ENCODE results near the gene RYR3. TPM values are rescaled to one million over a fixed set of nuclear protein-coding genes. Genes with fewer than 3 reads are reported as not detected.

Gene RYR3
- total RNA-seq, 1 donor from 2014 or later: 1.5 TPM

GRCh38 chr15:33296856-33297255 is 13.9 kb upstream of the RYR3 start:
- Mint-ChIP-seq H3K9me3 (ENCODE audit: unreplicated experiment) (no peaks in the 10 kb centered on the region), H3K27ac (ENCODE audit: unreplicated experiment) (no peak overlapping the region), H3K4me3 (ENCODE audit: unreplicated experiment) (no peak overlapping the region), H3K27me3 (ENCODE audit: low read depth, unreplicated experiment) (no peaks in the 10 kb centered on the region), H3K4me1 (ENCODE audit: low read depth, unreplicated experiment) (peaks cover 16% of the 10 kb centered on the region), H3K36me3 (ENCODE audit: low read depth, unreplicated experiment) (no peaks in the 10 kb centered on the region)
- FAIRE-seq (no peak), DNase-seq (ENCODE audit: low read depth) (no peak)
- H3K9me3 ChIP-seq (ENCODE audit: insufficient read depth, low read depth, low read length): no peaks in the 10 kb centered on the region
- H3K27me3 ChIP-seq (ENCODE audit: insufficient read depth, low read length): peaks cover 6% of the 10 kb centered on the region
- no peak overlapping the region for H3K27ac ChIP-seq (ENCODE audit: low read depth, low read length)
- H3K9ac ChIP-seq (ENCODE audit: low read length): no peak overlapping the region
- no peaks in the 10 kb centered on the region for H3K79me2 ChIP-seq (ENCODE audit: insufficient read depth, low read length)
- TF ChIP-seq EZH2 (IDR thresholded peaks at IDR 0.05; ENCODE audit: insufficient read depth, low read length): no peak
- TF ChIP-seq, protein P1, sequence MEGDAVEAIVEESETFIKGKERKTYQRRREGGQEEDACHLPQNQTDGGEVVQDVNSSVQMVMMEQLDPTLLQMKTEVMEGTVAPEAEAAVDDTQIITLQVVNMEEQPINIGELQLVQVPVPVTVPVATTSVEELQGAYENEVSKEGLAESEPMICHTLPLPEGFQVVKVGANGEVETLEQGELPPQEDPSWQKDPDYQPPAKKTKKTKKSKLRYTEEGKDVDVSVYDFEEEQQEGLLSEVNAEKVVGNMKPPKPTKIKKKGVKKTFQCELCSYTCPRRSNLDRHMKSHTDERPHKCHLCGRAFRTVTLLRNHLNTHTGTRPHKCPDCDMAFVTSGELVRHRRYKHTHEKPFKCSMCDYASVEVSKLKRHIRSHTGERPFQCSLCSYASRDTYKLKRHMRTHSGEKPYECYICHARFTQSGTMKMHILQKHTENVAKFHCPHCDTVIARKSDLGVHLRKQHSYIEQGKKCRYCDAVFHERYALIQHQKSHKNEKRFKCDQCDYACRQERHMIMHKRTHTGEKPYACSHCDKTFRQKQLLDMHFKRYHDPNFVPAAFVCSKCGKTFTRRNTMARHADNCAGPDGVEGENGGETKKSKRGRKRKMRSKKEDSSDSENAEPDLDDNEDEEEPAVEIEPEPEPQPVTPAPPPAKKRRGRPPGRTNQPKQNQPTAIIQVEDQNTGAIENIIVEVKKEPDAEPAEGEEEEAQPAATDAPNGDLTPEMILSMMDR (IDR thresholded peaks at IDR 0.05; ENCODE audit: insufficient read depth, low read depth, low read length): no peak
- no peak overlapping the region for H3K4me2 ChIP-seq (ENCODE audit: low read length)
- no peak overlapping the region for H3K4me3 ChIP-seq (ENCODE audit: insufficient read depth, low read depth, low read length)
- H3K4me1 ChIP-seq (ENCODE audit: insufficient read depth, low read length): peaks cover 12% of the 10 kb centered on the region
- no peak overlapping the region for H2AFZ ChIP-seq (ENCODE audit: low read depth, low read length)
- H3K36me3 ChIP-seq (ENCODE audit: insufficient read depth, low read length): no peaks in the 10 kb centered on the region
- no peaks in the 10 kb centered on the region for H4K20me1 ChIP-seq (ENCODE audit: insufficient read depth, low read length)

- no peaks in the 10 kb centered on the region for H3K36me3 ChIP-seq (ENCODE audit: insufficient read depth, low read length)
- Mint-ChIP-seq H3K4me1 (ENCODE audit: low read depth, unreplicated experiment) (peaks cover 14% of the 10 kb centered on the region), H3K27me3 (ENCODE audit: low read depth, unreplicated experiment) (no peaks in the 10 kb centered on the region), H3K27ac (ENCODE audit: unreplicated experiment) (peak overlapping the region; percentile 12), H3K36me3 (ENCODE audit: low read depth, unreplicated experiment) (no peaks in the 10 kb centered on the region), H3K4me3 (ENCODE audit: unreplicated experiment) (no peak overlapping the region), H3K9me3 (ENCODE audit: unreplicated experiment) (no peaks in the 10 kb centered on the region)
- H3K27me3 ChIP-seq (ENCODE audit: insufficient read depth, low read length): peaks cover 13% of the 10 kb centered on the region
- TF ChIP-seq, protein P1 (IDR thresholded peaks at IDR 0.05; ENCODE audit: insufficient read depth, low read depth, low read length): no peak
- no peak for TF ChIP-seq EZH2 (IDR thresholded peaks at IDR 0.05; ENCODE audit: insufficient read depth, low read length)
- H3K79me2 ChIP-seq (ENCODE audit: insufficient read depth, low read length): no peaks in the 10 kb centered on the region
- FAIRE-seq (no peak), DNase-seq (ENCODE audit: low read depth) (no peak)
- H3K9ac ChIP-seq (ENCODE audit: low read length): no peak overlapping the region
- H3K27ac ChIP-seq (ENCODE audit: low read depth, low read length): no peak overlapping the region
- no peaks in the 10 kb centered on the region for H3K9me3 ChIP-seq (ENCODE audit: insufficient read depth, low read depth, low read length)
- H3K4me1 ChIP-seq (ENCODE audit: insufficient read depth, low read length): peaks cover 7% of the 10 kb centered on the region
- no peak overlapping the region for H3K4me3 ChIP-seq (ENCODE audit: insufficient read depth, low read depth, low read length)
- no peaks in the 10 kb centered on the region for H4K20me1 ChIP-seq (ENCODE audit: insufficient read depth, low read length)
- H2AFZ ChIP-seq (ENCODE audit: low read depth, low read length): no peak overlapping the region
- no peak overlapping the region for H3K4me2 ChIP-seq (ENCODE audit: low read length)
Observed at GRCh38 chr15:33298631-33299030, 12.1 kb upstream of the RYR3 start.

DNA sequence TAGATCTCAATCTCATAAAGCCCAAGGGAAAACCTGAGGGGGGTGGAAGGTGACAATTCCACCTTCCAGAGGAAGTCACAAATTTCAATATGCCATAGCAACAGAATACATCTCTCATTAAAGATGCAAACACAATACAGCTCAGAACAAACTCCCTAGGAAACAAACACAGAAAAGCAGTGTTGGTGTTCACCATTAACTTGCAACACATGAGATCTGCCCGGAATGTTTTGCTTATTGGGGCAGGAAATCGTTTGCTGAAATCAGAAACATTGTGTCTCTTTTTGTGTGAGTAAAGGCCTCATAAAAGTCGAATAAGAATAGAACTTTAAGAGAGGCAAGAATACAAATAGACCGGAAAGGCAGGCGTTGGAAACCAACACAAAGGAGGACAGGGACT is 5.8 kb upstream of the RYR3 start:
- H4K20me1 ChIP-seq (ENCODE audit: insufficient read depth, low read length): no peaks in the 10 kb centered on the region
- no peaks in the 10 kb centered on the region for H3K4me1 ChIP-seq (ENCODE audit: insufficient read depth, low read length)
- H3K4me3 ChIP-seq (ENCODE audit: insufficient read depth, low read depth, low read length): no peak overlapping the region
- H3K27ac ChIP-seq (ENCODE audit: low read depth, low read length): no peak overlapping the region
- Mint-ChIP-seq H3K4me3 (ENCODE audit: unreplicated experiment) (no peak overlapping the region), H3K27me3 (ENCODE audit: low read depth, unreplicated experiment) (peaks cover 19% of the 10 kb centered on the region), H3K36me3 (ENCODE audit: low read depth, unreplicated experiment) (no peaks in the 10 kb centered on the region), H3K9me3 (ENCODE audit: unreplicated experiment) (no peaks in the 10 kb centered on the region), H3K27ac (ENCODE audit: unreplicated experiment) (no peak overlapping the region), H3K4me1 (ENCODE audit: low read depth, unreplicated experiment) (no peaks in the 10 kb centered on the region)
- H3K4me2 ChIP-seq (ENCODE audit: low read length): no peak overlapping the region
- H3K36me3 ChIP-seq (ENCODE audit: insufficient read depth, low read length): no peaks in the 10 kb centered on the region
- no peak overlapping the region for H2AFZ ChIP-seq (ENCODE audit: low read depth, low read length)
- H3K79me2 ChIP-seq (ENCODE audit: insufficient read depth, low read length): no peaks in the 10 kb centered on the region
- FAIRE-seq (no peak), DNase-seq (ENCODE audit: low read depth) (no peak)
- no peak overlapping the region for H3K9ac ChIP-seq (ENCODE audit: low read length)
- H3K9me3 ChIP-seq (ENCODE audit: insufficient read depth, low read depth, low read length): no peaks in the 10 kb centered on the region
- TF ChIP-seq EZH2 (IDR thresholded peaks at IDR 0.05; ENCODE audit: insufficient read depth, low read length): no peak
- TF ChIP-seq, protein P1 (IDR thresholded peaks at IDR 0.05; ENCODE audit: insufficient read depth, low read depth, low read length): no peak
- H3K27me3 ChIP-seq (ENCODE audit: insufficient read depth, low read length): peaks cover 40% of the 10 kb centered on the region

All from astrocyte (in vitro differentiated cells and primary cell).